ENCODE data around the gene CCDC188. TPM values are rescaled to one million over a fixed set of nuclear protein-coding genes. Genes with fewer than 3 reads are reported as not detected.

CCDC188 gene
- total RNA-seq, 1 donor from 2014 or later, result 0.30 TPM

DNA sequence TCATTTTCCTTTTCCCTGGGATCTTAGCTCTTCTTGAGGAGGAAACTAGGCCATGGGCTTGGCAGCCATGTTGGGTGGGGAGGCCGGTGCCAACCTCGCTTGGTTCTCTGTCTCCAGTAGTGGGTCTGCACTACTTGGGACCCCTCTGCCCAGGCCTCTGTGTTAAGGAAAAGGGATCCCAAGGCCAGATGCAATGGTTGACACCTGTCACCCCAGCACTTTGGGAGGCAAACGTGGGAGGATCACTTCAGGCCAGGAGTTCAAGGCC, 21.2 kb downstream of the CCDC188 start:
- DNase-seq (no peak), ATAC-seq (ENCODE audit: poor library complexity) (no peak)
- intact Hi-C loops (cut with DNase I), result no loop called here

DNA sequence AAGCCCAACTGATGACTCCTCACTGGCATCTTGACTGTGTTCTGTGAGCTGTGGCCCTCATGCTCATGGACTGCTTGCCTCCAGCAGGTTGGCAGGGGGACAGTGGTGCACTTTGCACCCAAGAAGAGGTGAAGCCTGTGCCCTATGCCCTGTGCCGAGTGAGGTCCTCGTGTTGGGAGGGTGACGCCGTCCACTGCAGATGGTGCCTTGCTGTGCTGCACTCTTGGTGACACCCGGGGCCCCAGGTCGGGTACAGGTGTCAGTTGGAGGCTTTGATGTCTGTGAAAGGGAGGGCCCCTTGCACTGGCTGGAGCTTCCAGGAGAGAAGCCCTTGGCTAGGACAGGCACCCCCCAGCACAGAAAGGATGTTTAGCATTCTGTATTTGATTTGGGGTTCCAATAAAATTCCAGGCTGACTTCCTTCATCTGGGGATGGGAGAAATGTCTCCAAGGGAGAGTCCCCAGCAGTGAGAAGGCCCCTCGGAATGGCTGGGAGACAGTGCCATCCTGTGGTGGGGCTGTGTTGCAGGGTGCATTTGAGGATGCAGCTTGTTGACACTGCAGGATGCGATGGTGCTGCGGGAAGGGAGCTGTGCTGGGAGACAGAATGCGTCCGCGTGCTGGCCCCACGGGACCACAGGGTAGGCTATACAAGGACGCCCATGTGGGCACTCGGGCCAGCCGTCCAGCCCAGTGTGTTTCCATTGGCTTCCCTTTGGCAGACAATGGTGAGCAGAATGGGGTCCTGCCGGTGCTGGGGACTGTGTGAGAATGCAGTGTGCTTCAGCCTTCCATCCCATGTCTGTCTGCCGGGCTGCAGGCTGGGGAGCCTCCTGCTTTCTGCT, 21.7 kb downstream of the CCDC188 start:
- DNase-seq (no peak), ATAC-seq (ENCODE audit: poor library complexity) (no peak)
- intact Hi-C loops (cut with DNase I), result no loop called here

DNA sequence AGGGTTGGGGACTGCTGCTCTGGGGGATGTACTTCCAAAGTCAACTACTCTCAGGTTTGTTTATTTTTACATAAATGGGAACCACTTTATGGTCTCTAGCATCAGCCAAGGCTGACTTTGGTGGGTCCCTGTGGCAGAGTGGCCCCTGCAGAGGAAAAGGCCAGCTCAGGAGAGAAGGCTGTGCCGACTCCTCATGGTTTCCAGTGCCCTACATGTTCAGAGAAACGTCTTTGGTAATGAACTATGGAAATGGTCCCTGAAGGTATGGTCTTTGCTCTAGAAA, 22.3 kb downstream of the CCDC188 start:
- intact Hi-C loops (cut with DNase I), result no loop called here
- no peak for ATAC-seq (ENCODE audit: poor library complexity)
- DNase-seq, result no peak

DNA sequence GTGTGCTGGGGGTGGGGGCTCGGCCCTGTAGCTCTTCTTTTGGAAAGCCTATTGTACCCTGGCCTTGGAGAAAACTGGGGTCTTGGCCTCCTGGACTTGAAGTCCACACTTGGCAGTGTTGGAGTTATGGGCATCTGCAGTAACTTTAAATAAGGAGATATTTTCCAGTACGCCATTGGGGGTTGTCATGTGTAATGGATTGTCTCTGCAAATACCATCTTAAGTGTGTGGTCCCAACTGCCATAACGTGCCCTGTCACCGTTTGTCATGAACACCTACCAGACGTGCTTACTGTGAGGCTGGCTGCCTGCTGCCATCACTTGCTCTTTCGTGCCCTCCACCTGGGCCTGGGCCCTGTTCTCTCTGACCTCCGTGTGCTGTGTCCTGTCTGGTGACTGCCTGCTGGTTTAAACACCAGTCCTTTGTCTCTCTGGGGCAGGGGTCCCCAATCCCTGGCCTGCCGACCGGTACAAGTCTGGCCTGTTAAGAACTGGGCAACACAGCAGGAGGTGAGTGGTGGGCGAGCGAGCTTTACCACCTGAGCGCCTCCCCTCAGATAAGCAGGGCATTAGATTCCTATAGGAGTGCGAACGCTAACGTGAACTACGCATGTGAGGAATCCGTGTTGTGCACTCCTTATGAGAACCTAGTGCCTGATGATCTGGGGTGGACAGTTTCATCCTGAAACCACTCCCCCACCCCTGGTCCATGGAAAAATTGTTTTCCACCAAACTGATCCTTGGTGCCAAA, 22.8 kb downstream of the CCDC188 start:
- ATAC-seq (ENCODE audit: poor library complexity) (no peak), DNase-seq (no peak)
- intact Hi-C loops (cut with DNase I), result no loop called here

DNA sequence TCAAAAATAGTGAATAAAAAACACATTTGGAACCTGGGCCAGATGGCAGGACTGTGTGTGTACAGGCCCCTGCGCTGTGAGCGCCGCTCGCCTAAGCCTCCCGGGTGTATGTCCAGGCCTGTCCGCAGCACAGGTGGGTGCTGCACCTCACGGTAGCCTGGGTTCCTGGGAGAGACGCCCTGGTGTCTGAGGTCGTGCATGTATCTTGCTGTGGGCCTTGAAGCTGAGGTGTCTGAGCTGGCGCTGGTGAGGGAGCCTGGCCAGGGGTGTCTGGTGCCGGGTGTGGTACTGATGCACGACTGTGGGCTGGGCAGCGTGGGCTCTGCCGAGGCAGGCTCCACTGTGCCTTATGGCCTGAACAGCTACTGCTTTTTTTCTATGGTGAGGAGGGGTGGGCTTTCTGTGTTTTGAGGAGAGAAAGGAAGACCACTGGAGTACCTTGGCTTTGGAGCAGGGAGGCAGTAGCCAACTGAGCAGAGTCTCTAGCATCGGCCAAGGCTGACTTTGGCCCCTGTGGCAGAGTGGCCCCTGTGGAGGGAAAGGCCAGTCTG, 23.5 kb downstream of the CCDC188 start:
- ATAC-seq (ENCODE audit: poor library complexity) (no peak), DNase-seq (no peak)
- intact Hi-C loops (cut with DNase I), result no loop called here

DNA sequence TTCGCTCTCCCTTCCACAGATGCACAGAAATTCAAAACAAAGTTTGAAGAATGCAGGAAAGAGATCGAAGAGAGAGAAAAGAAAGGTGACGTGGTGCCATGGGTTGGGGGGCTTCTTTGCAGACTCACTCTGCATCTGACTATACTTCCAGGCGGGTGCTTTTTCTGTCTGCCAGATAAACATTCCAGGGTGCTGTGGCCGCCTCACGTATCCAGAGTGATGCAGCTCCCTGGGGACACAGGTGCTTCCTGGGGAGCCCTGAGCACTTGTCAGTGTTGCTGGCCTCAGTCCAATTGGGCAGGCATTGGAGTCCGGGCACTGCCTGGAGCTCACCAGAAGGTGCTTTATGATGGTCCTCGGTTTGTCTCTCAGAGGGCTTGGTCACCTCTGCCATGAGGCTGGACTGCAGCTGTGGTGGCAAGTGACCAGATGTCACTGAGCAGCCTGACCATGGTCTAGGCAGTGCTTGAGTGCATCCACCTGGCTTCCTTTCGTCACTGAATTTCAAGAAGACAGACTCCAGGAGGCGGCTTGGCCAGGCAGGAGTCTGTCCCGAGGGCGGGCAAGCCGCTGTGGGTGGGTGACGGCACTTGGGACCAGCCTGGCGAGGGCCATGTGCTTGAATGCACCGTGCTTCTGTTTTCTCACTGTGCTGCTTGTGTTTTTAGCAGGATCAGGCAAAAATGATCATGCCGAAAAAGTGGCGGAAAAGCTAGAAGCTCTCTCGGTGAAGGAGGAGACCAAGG, 24.4 kb downstream of the CCDC188 start:
- DNase-seq (no peak), ATAC-seq (ENCODE audit: poor library complexity) (no peak)
- intact Hi-C loops (cut with DNase I), result no loop called here

DNA sequence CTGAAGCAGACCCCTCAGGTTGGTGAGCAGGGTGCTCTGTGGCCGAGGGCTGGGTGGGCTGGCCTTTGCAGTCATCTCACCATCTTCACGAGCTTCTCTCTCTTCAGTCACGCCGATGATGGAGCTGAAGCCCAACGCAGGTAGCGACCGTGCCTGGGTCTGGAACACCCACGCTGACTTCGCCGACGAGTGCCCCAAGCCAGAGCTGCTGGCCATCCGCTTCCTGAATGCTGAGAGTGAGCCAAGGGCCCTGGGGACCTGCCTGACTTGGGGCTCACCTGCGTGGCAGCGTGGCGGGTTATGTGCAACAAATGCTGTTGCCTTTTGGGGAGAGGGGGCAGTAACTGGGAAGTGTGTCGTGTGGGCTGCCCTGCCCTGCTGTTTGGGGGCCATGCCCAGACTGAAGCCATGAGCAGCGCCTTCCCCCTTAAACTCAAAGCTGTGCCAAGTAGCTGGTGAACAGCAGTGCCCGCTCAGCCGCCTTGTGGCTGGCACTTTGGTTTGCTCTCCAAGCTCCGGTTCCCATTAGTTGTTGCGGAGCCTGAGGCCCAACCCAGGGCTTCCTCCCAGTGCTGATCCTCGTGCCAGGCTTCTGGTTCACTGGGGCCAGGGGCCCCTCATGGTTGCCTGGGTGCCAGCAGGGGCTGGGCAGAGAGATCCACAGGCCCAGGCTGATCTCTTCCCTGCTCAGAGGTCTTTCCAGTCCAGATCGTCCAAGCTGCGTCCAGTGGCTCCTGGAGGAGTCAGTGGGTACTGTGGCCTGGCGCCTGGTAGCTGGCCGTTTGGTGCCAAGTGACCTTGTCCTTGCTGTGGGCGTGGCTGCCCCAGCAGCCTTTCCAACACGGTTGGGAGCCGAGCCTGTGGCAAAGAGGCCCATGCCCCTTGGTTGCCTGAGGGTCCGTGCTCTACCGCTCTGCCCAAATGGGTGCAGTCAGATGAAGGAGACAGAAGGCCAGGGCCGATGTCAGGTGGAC, 25.4 kb downstream of the CCDC188 start:
- intact Hi-C loops (cut with DNase I), result no loop called here
- DNase-seq (no peak), ATAC-seq (ENCODE audit: poor library complexity) (no peak)

DNA sequence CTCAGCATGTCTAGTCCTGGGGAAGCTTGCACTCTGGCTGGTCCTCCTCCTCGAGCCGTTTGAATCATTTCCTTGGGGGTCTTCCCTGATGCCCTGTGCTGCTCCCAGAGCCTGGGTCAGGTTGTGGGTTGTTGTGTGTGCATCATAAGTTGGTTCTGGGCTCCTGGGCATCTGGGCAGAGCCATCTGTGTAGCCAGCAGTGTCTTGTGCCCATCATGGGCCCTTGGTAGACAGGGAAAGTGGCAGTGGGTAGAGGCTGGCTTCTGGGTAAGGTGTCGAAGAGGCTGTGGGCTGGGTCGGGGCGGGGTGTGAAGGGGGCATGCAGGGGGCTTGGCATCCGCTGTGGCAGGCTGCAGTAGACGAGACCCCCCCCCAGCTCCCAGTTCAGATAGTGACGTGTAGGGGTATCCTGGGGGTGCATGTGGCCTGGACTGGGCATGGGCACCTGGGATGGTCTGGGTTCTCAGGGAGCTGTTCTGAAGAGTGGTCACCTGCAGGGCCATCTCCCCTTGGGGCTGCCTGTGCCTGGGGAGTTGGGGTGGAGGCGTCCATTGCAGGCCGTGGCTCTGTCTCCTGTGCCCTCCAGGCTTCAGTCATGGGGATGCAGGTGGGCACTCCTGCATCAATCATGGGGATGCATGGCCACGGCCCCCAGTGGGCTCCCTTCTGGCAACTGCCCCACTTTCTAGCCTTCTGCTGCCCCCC, 26.6 kb downstream of the CCDC188 start:
- ATAC-seq (ENCODE audit: poor library complexity) (no peak), DNase-seq (no peak)
- intact Hi-C loops (cut with DNase I), result no loop called here

DNA sequence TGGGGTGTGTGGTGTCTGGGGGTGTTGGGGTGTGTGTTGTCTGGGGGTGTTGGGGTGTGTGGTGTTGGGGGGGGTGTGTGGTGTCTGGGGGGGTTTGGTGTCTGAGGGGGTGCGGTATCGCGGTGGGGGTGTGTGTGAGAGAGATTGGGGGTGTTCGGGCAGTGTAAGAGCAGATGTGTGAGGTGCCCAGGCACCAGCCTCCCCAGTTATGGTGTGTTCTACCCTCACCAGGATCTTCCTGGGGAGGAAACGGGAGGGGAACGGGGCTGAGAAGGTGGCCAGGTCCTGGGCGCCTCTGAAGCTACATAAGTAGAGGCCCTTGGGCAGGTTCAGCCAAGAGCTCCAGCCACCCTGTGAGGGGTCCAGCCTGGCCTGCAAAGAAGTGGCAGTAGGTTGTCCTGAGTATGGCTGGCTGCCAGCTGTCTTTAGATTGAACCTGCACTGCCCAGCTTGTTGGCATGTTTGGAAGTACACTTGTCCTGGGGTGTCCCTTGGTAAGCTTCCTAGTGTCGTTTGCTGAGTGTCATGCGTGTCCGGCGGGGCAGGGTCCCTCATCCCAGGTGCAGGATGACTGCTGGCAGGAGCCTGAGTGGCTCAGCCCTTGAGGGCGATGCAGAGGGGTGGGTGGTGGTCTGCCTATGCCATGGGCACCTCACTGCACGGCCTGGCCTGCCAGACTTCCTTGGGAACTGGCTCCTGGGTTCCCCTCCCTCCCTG, 27.3 kb downstream of the CCDC188 start:
- intact Hi-C loops (cut with DNase I), result no loop called here
- DNase-seq, result no peak
- ATAC-seq (ENCODE audit: poor library complexity), result no peak

DNA sequence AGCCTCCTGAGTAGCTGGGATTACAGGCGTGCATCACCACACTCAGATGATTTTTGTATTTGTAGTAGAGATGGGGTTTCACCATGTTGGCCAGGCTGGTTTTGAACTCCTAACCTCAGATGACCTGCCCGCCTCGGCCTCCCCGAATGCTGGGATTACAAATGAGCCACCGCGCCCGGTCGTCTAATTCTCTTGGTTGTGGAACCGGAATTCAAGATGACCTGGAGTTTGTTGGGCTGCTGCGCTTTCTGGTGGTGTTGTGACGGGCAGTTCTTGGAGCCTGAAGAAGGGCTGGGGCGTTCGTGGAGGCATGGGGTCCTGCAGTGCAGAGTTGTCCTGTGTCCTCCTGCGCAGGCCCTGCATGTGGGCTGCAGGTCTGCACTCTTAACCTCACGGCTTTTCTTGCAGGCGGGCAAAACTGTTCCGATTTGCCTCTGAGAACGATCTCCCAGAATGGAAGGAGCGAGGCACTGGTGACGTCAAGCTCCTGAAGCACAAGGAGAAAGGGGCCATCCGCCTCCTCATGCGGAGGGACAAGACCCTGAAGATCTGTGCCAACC, 28.9 kb downstream of the CCDC188 start:
- DNase-seq, result no peak
- no peak for ATAC-seq (ENCODE audit: poor library complexity)
- intact Hi-C loops (cut with DNase I), result no loop called here

DNA sequence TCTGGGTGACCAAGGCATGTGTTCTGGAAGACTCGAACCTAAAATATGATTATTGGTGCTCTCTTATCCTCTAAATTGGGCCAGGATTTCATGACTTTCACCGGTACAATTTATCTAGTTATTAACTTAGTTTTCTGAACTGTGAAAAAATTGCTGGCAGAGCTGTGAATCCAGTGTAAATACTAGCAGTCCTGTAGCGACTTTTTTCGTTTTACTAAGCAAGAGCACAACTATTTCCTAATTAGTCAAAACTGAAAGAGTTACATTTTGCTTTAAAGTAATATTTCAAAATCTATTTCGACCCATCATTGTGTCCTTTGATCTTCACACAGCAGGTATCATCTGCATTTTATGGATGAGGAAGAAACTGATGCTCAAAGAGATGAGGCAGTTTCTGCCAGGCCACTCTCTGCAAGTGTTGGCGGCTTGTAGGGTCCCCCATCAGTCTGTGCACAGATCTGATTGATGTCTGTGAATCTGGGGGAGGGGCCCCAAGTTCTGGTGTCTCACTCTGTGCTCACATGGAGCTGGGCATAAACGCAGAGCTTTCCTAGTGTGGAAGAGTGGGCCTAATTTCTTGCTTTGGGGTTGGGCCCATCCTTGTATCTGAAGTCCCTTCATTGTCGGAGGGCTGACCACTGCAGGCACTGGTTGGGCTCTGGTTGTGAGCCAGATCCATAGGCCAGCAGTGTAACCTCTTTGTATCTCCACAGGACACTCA, 32.4 kb downstream of the CCDC188 start:
- intact Hi-C loops (cut with DNase I), result loop anchor here (10.0 kb wide), 1 partner anchor 144 kb away; no protein-coding TSS in a partner anchor
- peak; percentile 16 for DNase-seq
- ATAC-seq (ENCODE audit: poor library complexity), result no peak

DNA sequence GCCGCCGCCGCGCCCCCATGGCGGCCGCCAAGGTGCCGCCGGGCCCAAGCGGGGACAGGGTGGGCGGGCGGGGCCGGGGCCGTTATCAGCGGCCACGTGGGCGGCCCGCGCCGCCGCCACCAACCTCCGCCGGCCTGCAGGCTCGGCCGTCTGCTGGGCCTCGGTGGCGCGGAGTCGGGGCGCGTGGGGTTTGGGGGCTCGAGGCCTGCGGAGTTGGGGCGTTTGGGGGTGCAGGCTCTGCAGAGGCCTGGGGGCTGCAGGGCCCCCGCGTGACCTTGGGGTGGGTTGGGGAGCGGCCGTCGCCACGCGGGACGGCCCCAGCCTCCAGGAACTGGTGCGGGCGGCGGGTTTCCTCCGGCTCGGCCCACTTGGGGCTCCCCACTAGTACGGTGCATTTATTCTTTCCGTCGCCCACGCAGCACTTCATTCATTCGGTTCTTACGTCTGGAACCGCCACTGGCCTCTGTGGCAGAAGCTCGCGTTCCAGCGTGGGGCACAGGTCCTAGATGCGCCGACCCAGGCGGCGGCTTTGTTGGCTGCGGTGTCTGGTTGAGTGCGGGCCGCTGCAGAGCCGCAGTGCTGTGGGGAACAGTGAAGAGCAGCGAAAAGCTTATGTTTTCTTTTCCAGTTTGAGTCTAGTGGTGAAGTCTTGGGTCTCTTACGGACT, 33.1 kb downstream of the CCDC188 start:
- intact Hi-C loops (cut with DNase I), result loop anchor here (10.0 kb wide), 1 partner anchor 143 kb away; no protein-coding TSS in a partner anchor
- DNase-seq (peak; percentile 46), ATAC-seq (ENCODE audit: poor library complexity) (no peak)

DNA sequence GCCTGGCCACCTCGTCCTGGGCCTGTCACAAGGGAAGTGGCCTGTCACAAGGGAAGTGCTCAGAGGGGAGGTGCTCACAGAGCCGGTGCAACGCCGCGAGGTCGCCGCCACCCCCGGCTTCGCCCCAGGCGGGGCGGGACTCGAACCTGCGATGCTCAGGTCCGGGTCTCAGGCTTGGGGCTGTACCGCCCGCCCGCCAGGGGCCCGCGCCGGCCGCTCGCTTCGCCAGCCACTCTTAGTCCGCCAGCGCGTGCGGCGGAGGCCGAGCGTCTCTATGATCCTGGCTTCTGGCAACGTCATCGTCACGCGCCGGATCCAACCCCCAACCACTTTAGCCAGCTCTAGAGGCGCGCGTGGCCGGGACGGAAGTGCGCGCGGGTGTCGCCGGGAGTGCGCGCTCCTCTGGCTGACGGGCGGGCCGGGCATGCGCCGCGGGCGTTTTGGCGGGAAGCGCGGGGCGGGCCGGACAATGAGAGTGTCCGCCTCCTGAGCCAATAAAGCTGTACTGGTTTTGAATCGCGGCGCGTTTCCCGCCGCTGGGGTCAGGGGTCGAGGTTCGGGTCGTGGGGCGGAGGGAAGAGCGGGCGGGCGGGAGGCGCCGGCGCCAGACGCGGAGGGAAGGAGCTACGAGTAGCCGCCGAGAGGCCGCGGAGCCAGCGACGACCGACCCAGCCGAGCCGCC, 33.8 kb downstream of the CCDC188 start, which contains the start of gene TRMT2A:
TRMT2A (minus strand) TSS at position 276 of the 682 bp plus-strand sequence. CDS start 320 bp downstream, outside the sequence.
- peak; percentile 95 for ATAC-seq (ENCODE audit: poor library complexity)
- intact Hi-C loops (cut with DNase I), result loop anchor here (10.0 kb wide), 1 partner anchor 142 kb away; no protein-coding TSS in a partner anchor

DNA sequence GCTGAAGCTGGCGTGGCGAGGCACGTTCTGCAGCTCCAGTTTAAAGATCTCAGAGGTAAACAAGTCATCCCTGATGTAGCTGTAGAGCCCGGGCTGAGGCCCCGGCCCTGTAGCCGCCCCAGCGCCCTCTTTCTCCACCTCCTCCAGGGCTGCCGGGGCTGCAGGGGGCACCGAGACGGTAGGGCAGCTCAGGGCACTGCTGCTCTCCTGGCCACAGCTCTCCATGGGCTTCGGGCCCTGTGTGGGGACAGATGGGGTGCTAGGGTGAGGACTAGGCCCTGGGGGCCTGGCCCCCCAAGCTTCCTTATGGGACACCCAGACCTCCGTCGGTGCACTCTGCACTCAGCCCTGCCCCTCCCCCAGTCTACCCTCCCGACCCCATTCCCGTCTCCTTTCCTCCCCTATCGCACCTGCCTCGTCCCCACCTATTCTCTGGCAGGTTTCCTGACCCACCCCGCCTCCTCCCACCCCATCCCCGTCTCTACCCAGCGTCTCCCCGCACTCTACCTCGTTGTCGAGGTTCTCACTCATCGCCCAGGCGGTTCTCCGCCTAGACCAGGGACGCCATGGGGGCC, 34.4 kb downstream of the CCDC188 start:
- intact Hi-C loops (cut with DNase I), result loop anchor here (10.0 kb wide), 1 partner anchor 142 kb away; no protein-coding TSS in a partner anchor
- DNase-seq, result peak; percentile 58
- peak; percentile 3 for ATAC-seq (ENCODE audit: poor library complexity)

More for the DNA sequence above, 33.8 kb downstream of the CCDC188 start, which contains the start of gene TRMT2A:
- peak; percentile 99 for DNase-seq
